Esophagus squamous epithelium (tissue), 5 donors: ENCODE data around the gene TMEM98. TPM values are rescaled to one million over a fixed set of nuclear protein-coding genes. Genes with fewer than 3 reads are reported as not detected.
"Not testable (repeated sequence)": the region's sequence is repeated elsewhere in the genome, so short reads cannot be mapped to it uniquely, and the experiment has no call there.

ENCODE experiments used
- DNase-seq: peaks from one replicate; lab custom pipeline; 2025; lab: John Stamatoyannopoulos, UW
- H3K27ac ChIP-seq, 4 donors: fragments of 200-600 bp; sonication (generic); one replicate each; pipeline ENCODE4 v1.5.1; 2016 to 2019; ENCODE audit warnings: mild to moderate bottlenecking in 1 of 4
- H3K27me3 ChIP-seq, 4 donors: fragments of 200-600 bp; sonication (generic); 1 replicate in 3 of 4; 2 replicates in 1 of 4; pipeline versions ENCODE4 v1.5.1 to v1.6.0; 2017 to 2021; ENCODE audit warnings: antibody characterized with exemption in 1 of 4
- H3K36me3 ChIP-seq, 3 donors: fragments of 200-600 bp; sonication (generic); one replicate each; pipeline ENCODE4 v1.5.1; 2016 to 2019
- H3K4me1 ChIP-seq, 3 donors: fragments of 200-600 bp; sonication (generic); one replicate each; pipeline ENCODE4 v1.5.1; 2017 to 2019
- H3K4me3 ChIP-seq, 4 donors: fragments of 200-600 bp; sonication (generic); 1 replicate in 3 of 4; 2 replicates in 1 of 4; pipeline ENCODE4 v1.5.1; 2016 to 2019; ENCODE audit warnings: mild to moderate bottlenecking in 2 of 4, moderate library complexity in 1 of 4
- H3K9me3 ChIP-seq, 3 donors: fragments of 200-600 bp; sonication (generic); one replicate each; pipeline ENCODE4 v1.5.1; 2016 to 2019
- POLR2A ChIP-seq, 4 donors: fragments of 450-650 bp; IDR thresholded peaks; one replicate each; pipeline ENCODE4 v1.6.1; 2017; ENCODE audit warnings: antibody characterized with exemption in 4 of 4, mild to moderate bottlenecking in 4 of 4, moderate library complexity in 3 of 4
- WGBS, 2 donors: methylation state at CpG; one replicate each; pipeline ENCODE4 v1.1.5; 2018; 5-methylcytosine and 5-hydroxymethylcytosine counted together
- intact Hi-C: fragments of 100-400 bp; cut with DNase I; formaldehyde crosslinking; loops from one replicate; pipeline ENCODE4 v1.15.0; 2022
- total RNA-seq, 4 donors: library from RNA; depleted of rRNA; stranded (reverse); fragments of >200 nt; gene quantifications; one replicate each; pipeline ENCODE4 v1.1.0, GENCODE V29; 2016
- TF ChIP-seq, protein P1 (sequence below), 6 experiments: fragments of 450-650 bp in 4 of 6; fragments of 200-600 bp in 2 of 6; sonication (generic) in 2 of 6; IDR thresholded peaks; one replicate each; pipeline ENCODE4 v1.5.1; 2016 to 2019; ENCODE audit warnings: antibody characterized with exemption in 6 of 6, mild to moderate bottlenecking in 4 of 6, moderate library complexity in 4 of 6
- donor health status: DM: yes; HTN: yes; CAD: no.

Gene TMEM98
- total RNA-seq, 4 donors from 2014 or later = 6.4 to 61.4 (median 27.8) TPM

- 96 to 100% methylated on average over 1 of the region's 1 CpG for WGBS, 2 donors
- H3K36me3 ChIP-seq = no peaks in the 10 kb centered on the region
Measured at GRCh38 chr17:32947736-32948135, 19.8 kb downstream of the TMEM98 start.

GRCh38 chr17:32949181-32949580, 21.2 kb downstream of the TMEM98 start:
- H3K9me3 ChIP-seq = no peaks in the 10 kb centered on the region
- DNase-seq = no peak

More at GRCh38 chr17:32947736-32948135, 19.8 kb downstream of the TMEM98 start:
- Histone ChIP-seq H3K4me1 (peaks cover 0 to 21% (median 12%) of the 10 kb centered on the region in 3 donors), H3K27me3 (no peaks in the 10 kb centered on the region), H3K9me3 (no peaks in the 10 kb centered on the region), H3K4me3 (no peak overlapping the region), H3K27ac (no peak overlapping the region)
- TF ChIP-seq, protein P1, sequence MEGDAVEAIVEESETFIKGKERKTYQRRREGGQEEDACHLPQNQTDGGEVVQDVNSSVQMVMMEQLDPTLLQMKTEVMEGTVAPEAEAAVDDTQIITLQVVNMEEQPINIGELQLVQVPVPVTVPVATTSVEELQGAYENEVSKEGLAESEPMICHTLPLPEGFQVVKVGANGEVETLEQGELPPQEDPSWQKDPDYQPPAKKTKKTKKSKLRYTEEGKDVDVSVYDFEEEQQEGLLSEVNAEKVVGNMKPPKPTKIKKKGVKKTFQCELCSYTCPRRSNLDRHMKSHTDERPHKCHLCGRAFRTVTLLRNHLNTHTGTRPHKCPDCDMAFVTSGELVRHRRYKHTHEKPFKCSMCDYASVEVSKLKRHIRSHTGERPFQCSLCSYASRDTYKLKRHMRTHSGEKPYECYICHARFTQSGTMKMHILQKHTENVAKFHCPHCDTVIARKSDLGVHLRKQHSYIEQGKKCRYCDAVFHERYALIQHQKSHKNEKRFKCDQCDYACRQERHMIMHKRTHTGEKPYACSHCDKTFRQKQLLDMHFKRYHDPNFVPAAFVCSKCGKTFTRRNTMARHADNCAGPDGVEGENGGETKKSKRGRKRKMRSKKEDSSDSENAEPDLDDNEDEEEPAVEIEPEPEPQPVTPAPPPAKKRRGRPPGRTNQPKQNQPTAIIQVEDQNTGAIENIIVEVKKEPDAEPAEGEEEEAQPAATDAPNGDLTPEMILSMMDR (IDR thresholded peaks at IDR 0.05) = no peak
- TF ChIP-seq POLR2A (IDR thresholded peaks at IDR 0.05) = no peak
- no peak for DNase-seq
- intact Hi-C loops = no loop called here

GRCh38 chr17:32952491-32952890, 24.5 kb downstream of the TMEM98 start:
- H3K4me1 ChIP-seq, H3K4me3 ChIP-seq, DNase-seq, H3K36me3 ChIP-seq, H3K9me3 ChIP-seq, intact Hi-C loops, H3K27ac ChIP-seq: not testable (repeated sequence)
- peaks cover 0 to 13% (median 0%) of the 10 kb centered on the region in 4 donors for H3K27me3 ChIP-seq
- 71 to 100% methylated on average over 1 of the region's 1 CpG for WGBS, 2 donors

More at GRCh38 chr17:32949181-32949580, 21.2 kb downstream of the TMEM98 start:
- Histone ChIP-seq H3K4me1 (peaks cover 0 to 7% (median 4%) of the 10 kb centered on the region in 3 donors), H3K4me3 (no peak overlapping the region), H3K27ac (no peak overlapping the region), H3K36me3 (no peaks in the 10 kb centered on the region), H3K27me3 (peaks cover 0 to 3% (median 0%) of the 10 kb centered on the region in 4 donors)
- intact Hi-C loops = no loop called here
- TF ChIP-seq POLR2A (IDR thresholded peaks at IDR 0.05) = no peak
- TF ChIP-seq, protein P1 (IDR thresholded peaks at IDR 0.05) = no peak
- WGBS, 2 donors = 58 to 72% methylated on average over 7 of the region's 7 CpGs

- TF ChIP-seq POLR2A (IDR thresholded peaks at IDR 0.05) = no peak
- TF ChIP-seq, protein P1 (IDR thresholded peaks at IDR 0.05) = no peak
Measured at GRCh38 chr17:32953045-32953444, 25.1 kb downstream of the TMEM98 start.

GRCh38 chr17:32953857-32954256, 25.9 kb downstream of the TMEM98 start:
- no peak for DNase-seq
- no peaks in the 10 kb centered on the region for H3K36me3 ChIP-seq
- TF ChIP-seq, protein P1 (IDR thresholded peaks at IDR 0.05) = no peak
- TF ChIP-seq POLR2A (IDR thresholded peaks at IDR 0.05) = no peak
- intact Hi-C loops = no loop called here
- H3K4me3 ChIP-seq = no peak overlapping the region
- H3K4me1 ChIP-seq = peaks cover 0 to 9% (median 0%) of the 10 kb centered on the region in 3 donors
- H3K27ac ChIP-seq = no peak overlapping the region
- 74 to 84% methylated on average over 2 of the region's 2 CpGs for WGBS, 2 donors
- peaks cover 0 to 13% (median 0%) of the 10 kb centered on the region in 4 donors for H3K27me3 ChIP-seq
- H3K9me3 ChIP-seq = no peaks in the 10 kb centered on the region

More at GRCh38 chr17:32953045-32953444, 25.1 kb downstream of the TMEM98 start:
- no peak for DNase-seq
- Histone ChIP-seq H3K36me3 (no peaks in the 10 kb centered on the region), H3K27ac (no peak overlapping the region), H3K4me3 (no peak overlapping the region), H3K27me3 (peaks cover 0 to 13% (median 0%) of the 10 kb centered on the region in 4 donors), H3K9me3 (no peaks in the 10 kb centered on the region), H3K4me1 (peaks cover 0 to 9% (median 0%) of the 10 kb centered on the region in 3 donors)
- intact Hi-C loops = no loop called here
